Choroid plexus epithelial cell (primary cell): ENCODE data around the gene GPR78.

Source experiments
- DNase-seq: peaks from one replicate; pipeline ENCODE4 v3.0.0-alpha.2; 2010; ENCODE audit warnings: low read depth
- H3K4me3 ChIP-seq: 2 replicates; pipeline ENCODE4 v1.5.1; 2011; ENCODE audit warnings: low read depth, mild to moderate bottlenecking, control low read depth, low read length, moderate library complexity
- CTCF ChIP-seq: conservative IDR thresholded peaks from 2 replicates; pipeline ENCODE4 v1.5.1; 2011; ENCODE audit warnings: low read depth, mild to moderate bottlenecking, control low read depth, inconsistent platforms, low read length, moderate library complexity

Gene GPR78

GRCh38 chr4:8600266-8600665, 20.1 kb downstream of the GPR78 start:
- DNase-seq = no peak
- H3K4me3 ChIP-seq = no peak overlapping the region
- no peak for TF ChIP-seq CTCF

GRCh38 chr4:8600686-8601085, 20.5 kb downstream of the GPR78 start:
- DNase-seq = no peak
- H3K4me3 ChIP-seq = no peak overlapping the region
- TF ChIP-seq CTCF = no peak

GRCh38 chr4:8601086-8601485, 20.9 kb downstream of the GPR78 start:
- no peak for TF ChIP-seq CTCF
- no peak overlapping the region for H3K4me3 ChIP-seq
- DNase-seq = no peak

- H3K4me3 ChIP-seq = no peak overlapping the region
- no peak for TF ChIP-seq CTCF
- DNase-seq = no peak
Measured at GRCh38 chr4:8601556-8601955, 21.4 kb downstream of the GPR78 start.

- no peak overlapping the region for H3K4me3 ChIP-seq
- no peak for TF ChIP-seq CTCF
Measured at GRCh38 chr4:8602686-8603430, 22.7 kb downstream of the GPR78 start.

GRCh38 chr4:8603931-8604330, 23.7 kb downstream of the GPR78 start:
- TF ChIP-seq CTCF = no peak
- no peak for DNase-seq
- H3K4me3 ChIP-seq = no peak overlapping the region

More at GRCh38 chr4:8602686-8603430, 22.7 kb downstream of the GPR78 start:
- no peak for DNase-seq

- no peak for TF ChIP-seq CTCF
- no peak for DNase-seq
- H3K4me3 ChIP-seq = no peak overlapping the region
Measured at GRCh38 chr4:8605289-8605688, 25.1 kb downstream of the GPR78 start.
